HG02610 (cell line): Measurements from ENCODE around the gene AGAP2.

Source experiments
- ATAC-seq: cut with Tn5 transposase; IDR thresholded peaks from one replicate; pipeline ENCODE4 v1.9.1; 2021; ENCODE audit warnings: mild to moderate bottlenecking, moderate library complexity; ENCODE audit not compliant: unreplicated experiment

AGAP2 gene

GRCh38 chr12:57737467-57738460 lies 778 bp downstream of the AGAP2 start:
- ATAC-seq = no peak

GRCh38 chr12:57736741-57737466 lies 1.6 kb downstream of the AGAP2 start:
- no peak for ATAC-seq

- ATAC-seq = no peak
Observed at GRCh38 chr12:57735952-57736740, 2.4 kb downstream of the AGAP2 start.

DNA sequence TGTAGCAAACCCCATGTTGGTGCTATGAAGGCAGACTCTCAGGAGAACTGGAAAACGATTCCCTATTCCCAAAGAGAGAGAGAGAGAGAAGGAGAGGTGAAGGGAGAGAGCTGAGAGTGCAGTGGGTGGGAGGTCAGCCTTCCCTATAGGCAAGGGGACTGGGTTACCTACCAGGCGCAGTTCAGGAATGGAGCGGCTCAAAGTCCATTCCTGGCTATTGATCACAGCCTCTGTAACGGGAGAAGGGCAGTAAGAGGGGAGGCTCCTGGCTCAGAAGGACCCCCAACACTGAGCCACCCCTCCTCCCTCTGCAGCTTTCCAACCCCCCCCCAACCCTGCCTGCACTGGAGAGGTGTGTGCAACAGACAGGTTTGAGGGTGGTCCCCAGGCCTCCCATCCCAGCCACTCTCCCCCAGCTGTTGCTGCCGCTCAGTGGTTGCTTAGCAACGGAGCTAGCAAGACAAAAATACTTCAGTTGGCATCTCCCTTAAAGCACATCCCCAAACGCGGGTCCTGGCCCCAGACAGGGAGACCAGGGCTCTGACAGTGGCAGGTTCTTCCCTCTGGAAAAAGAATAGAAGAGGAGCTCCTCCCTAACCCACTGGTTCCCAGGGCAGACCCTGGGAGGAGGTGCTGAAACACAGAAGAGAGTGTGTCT lies 3.2 kb downstream of the AGAP2 start:
- ATAC-seq = no peak

DNA sequence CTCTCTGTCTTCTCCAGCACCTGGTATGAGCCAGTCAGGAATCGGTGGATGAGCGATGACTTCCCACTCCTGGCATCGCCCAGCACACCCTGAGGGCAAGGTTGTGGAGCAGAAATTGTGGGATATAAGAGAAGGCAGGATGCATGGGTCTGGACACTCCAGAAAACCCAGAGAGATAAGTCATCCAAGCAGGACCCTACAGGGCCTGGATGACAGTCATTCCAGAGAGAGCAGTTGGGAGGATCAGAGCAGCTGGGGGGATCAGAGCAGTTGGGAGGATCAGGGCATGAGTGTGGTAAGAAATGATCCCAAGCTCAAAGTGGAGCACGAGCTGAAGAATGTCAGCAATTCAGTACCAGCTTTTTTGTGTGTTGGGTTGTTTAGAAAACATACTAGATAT lies 4.0 kb downstream of the AGAP2 start:
- no peak for ATAC-seq

- ATAC-seq = no peak
Observed at GRCh38 chr12:57733928-57734327, 4.6 kb downstream of the AGAP2 start.

- ATAC-seq = no peak
Observed at GRCh38 chr12:57732726-57733593, 5.6 kb downstream of the AGAP2 start.

- no peak for ATAC-seq
Observed at GRCh38 chr12:57732270-57732669, 6.3 kb downstream of the AGAP2 start.

DNA sequence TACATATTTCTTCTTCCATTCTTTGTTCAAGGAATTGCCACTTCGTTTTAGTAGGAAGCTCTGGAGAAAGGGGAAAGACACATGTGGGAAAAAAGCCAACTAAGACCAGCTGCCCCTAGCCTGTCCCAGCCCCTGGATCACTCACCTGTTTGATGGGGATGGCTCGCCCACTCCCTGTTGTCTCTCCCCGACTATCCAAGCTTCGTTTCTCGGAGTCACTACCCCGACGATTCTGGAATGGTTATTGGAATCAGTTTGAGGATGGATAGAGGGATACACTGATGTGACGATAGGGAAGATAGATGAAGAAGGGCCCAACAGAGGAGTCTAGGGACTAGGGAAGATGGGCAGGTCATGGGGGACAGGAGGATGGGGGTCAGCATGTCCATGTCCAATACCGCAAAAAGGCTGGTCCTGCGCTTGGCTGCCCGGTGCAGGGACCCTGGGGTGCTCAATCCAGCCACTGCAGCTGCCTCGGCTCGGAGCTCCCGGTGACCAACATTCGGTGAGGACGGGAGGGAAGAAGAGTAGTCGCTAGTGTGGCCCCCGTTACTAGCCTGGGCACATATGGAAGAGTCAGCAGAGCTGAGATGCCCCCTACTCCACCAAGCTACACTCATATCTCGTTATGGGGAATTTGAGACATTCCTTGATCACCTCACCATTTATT lies 7.0 kb downstream of the AGAP2 start:
- no peak for ATAC-seq

- ATAC-seq = no peak
Observed at GRCh38 chr12:57730336-57731067, 8.0 kb downstream of the AGAP2 start.

GRCh38 chr12:57729321-57729844 lies 9.2 kb downstream of the AGAP2 start:
- no peak for ATAC-seq

- ATAC-seq = no peak
Observed at GRCh38 chr12:57727758-57728395, 10.7 kb downstream of the AGAP2 start.

- no peak for ATAC-seq
Observed at GRCh38 chr12:57726884-57727757, 11.4 kb downstream of the AGAP2 start.

GRCh38 chr12:57726151-57726883 lies 12.2 kb downstream of the AGAP2 start:
- no peak for ATAC-seq

GRCh38 chr12:57725851-57726150 lies 12.7 kb downstream of the AGAP2 start:
- no peak for ATAC-seq
